Measurements from ENCODE around the gene CDKN2B-AS1. TPM values are rescaled to one million over a fixed set of nuclear protein-coding genes. Genes with fewer than 3 reads are reported as not detected.
"Not testable (repeated sequence)": the region's sequence is repeated elsewhere in the genome, so short reads cannot be mapped to it uniquely, and the experiment has no call there.

CDKN2B-AS1 gene
- total RNA-seq, 1 donor from 2014 or later: 4.2 TPM

DNA sequence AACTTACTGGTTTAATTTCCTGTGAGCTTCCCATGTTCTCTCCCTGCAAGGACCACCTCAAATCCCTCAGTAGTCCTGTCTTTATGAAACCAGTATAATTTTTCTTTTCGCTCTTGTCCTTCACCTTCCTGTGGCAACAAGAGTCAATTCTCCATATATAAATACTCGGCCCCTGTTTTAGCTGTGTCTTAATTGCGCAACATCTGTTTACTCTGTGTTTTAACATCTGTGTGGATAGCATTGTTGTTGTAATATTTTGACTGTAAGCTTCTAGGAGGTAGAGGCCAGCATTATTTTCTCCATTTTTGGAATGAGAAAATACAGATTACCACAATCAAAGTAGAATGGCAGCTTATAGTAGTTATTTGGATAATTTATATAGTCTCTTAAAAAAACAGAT, 44.7 kb downstream of the CDKN2B-AS1 start:
- intact Hi-C loops (cut with micrococcal nuclease): loop anchor here (5.0 kb wide), 1 partner anchor 63 kb away; no protein-coding TSS in a partner anchor

DNA sequence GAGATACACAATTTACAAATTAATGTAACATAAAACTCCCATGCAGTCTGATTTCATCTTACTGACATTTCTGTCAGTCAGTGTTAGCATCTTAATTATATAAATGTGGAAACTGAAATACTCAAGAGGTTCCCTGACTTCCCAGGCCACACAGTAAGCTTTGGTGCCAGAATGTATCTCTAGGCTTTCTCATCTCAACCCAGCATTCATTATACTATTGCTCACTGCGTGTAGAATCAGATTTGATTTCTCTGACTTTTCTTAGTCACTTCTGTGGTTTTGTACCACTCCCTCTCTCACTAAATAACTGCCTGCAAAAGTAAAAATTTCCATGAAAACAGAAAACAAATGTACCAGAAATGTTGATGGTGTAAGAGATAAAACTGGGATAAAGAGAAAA, 46.2 kb downstream of the CDKN2B-AS1 start:
- intact Hi-C loops (cut with micrococcal nuclease): loop anchor here (5.0 kb wide), 1 partner anchor 37 kb away; no protein-coding TSS in a partner anchor

DNA sequence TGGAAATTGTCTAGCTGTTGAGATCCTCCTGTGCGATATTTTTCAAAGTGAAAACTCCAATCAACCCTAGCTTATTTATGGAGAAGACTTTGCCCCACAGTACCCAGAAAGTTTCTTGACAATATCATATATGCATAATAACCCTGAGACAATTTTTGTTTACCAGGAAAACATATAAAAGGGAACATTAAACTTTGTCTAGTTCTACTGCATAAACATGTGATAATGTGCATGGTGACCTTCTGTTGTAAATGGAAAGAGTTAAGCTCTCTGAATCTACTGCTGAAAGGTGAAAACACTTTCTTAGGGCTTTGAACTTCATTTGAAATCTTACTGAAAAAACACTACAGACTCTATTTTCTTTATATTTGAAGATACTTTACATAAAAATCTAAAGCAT, 46.8 kb downstream of the CDKN2B-AS1 start:
- intact Hi-C loops (cut with micrococcal nuclease): loop anchor here (5.0 kb wide), 1 partner anchor 36 kb away; no protein-coding TSS in a partner anchor

DNA sequence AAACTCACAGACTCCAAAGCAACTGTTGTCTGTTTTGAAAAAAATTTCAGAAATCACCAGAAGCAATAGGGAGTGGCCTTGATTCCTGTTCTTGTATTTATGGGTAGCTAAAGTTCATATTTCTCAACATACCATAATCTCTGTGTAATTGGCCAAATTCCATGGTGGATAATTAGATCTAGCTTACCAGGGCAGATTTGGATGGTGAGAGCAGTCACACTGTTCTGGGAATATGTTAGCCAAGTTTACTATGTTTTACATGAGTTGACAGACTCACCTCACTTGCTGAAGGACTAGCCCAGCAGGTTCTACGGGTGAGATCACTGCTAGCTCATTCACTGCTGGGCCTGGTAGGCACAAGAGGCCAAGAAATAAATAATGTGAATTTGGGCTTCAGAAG, 47.2 kb downstream of the CDKN2B-AS1 start:
- intact Hi-C loops (cut with micrococcal nuclease): loop anchor here (5.0 kb wide), 1 partner anchor 36 kb away; no protein-coding TSS in a partner anchor

DNA sequence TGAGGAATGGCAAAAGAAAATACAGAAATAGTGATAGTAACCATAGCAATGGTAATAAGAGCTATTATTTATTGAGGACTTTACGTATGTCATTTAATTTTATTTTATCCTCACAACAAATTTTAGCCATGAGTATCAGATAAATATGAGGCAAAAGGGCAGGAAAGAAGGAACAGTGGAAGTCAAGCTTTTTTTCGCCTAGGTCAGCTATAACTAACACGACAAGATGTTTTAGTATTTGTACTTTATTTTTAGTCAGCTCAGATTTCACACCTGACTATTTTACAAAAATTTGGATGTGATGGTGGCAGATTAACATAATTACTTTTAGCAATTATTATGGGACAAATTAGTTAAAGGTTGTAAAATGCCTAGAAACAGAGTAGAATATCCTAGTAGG, 49.3 kb downstream of the CDKN2B-AS1 start:
- intact Hi-C loops (cut with micrococcal nuclease): loop anchor here (5.0 kb wide), 1 partner anchor 33 kb away; no protein-coding TSS in a partner anchor

DNA sequence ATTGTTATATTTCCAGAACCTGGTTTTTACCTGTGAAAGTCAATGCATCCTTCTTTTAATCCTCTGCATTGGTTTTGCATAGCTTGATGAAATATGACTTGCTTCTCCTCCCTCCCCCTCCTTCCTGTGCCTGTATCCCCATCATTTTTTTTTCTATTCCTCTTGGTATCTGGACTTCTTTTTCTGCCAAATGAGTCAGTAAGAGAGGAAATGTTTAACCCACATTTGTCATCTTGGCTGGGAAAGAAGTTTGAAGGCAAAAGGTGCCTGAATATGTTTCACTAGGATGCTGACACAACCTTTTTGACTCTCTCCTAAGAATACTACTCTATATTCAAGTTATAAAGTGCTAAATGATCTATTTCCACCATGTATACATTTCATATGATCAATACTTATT, 50.0 kb downstream of the CDKN2B-AS1 start:
- intact Hi-C loops (cut with micrococcal nuclease): loop anchor here (5.0 kb wide), 1 partner anchor 33 kb away; no protein-coding TSS in a partner anchor

DNA sequence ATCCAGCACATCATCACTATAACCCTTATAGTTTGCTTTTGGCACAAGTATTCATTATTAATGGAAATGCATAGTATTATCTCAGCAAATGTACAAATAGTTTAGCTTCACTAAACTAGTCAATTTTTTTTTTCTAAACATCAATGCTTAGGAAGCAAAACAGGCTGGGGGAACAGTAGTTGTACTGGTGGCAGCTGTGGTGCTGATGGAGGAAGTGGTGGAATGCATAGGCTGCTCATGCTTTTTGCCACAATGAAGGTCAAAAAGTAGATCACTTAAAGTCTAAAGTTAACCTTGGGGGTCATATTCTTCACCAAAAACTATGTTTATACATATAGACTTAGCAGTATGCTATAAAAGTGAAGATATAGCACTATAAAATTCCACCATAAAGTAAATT, 50.8 kb downstream of the CDKN2B-AS1 start:
- intact Hi-C loops (cut with micrococcal nuclease): no loop called here

DNA sequence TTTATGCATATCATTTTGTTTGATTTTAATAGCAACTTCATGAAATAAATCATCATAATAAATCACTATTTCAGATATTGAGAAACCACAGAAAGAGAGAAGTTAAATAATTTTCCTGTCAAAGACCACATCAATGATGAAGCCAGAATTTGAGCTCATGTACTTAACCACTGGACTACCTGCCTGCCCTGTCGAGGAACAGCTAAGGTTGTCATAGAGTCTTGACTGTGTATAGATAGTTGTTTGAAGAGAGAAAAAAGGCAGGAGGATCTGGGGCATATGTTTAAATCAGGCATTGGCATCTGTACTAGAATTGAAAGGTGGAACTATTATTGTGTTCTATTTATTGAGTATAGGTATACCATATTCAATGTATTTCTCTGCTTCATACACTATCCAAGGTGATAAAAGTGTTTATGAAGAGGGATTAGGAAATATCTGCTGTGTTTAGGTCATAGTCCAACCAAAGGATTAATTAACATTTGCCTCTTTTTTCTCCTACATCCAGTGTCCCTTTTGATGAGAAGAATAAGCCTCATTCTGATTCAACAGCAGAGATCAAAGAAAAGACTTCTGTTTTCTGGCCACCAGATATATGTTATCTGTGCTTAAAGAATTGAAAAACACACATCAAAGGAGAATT, 51.8 kb downstream of the CDKN2B-AS1 start:
- intact Hi-C loops (cut with micrococcal nuclease): no loop called here

DNA sequence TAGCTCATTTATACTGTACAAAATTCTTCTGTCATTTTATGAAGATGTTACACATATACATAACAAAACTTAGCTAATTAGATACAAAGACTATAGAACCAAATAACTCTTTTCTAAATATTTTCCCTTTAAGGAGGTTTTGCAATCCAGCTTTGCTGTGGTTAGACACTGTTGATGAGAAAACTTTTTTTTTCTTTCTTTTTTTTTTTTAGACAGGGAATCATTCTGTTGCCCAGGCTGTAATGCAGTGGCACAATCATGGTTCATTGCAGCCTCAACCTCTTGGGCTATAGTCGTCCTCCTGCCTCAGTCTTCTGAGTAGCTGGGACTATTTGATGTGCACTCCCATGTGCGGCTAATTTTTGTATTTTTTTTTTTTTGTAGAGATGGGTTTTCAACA, 53.0 kb downstream of the CDKN2B-AS1 start:
- intact Hi-C loops (cut with micrococcal nuclease): no loop called here

DNA sequence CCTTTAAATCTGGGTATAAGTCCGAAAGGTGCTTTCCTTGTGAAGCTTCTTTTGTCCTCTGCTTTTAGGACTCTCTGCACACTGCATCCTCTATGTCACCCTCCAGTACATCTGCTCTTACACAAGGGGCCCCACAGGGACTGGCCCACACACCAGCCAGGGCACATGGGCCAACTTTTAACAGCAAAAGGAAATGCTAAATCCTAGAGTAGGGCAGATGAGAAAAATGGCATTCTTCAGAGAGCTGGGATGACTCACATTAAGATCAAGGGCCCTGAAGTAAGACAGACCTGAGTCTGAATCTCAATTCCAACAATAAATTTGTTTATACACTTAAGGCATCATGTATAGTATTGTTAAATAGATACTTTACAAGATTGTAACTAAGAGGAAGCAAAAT, 54.8 kb downstream of the CDKN2B-AS1 start:
- intact Hi-C loops (cut with micrococcal nuclease): no loop called here

DNA sequence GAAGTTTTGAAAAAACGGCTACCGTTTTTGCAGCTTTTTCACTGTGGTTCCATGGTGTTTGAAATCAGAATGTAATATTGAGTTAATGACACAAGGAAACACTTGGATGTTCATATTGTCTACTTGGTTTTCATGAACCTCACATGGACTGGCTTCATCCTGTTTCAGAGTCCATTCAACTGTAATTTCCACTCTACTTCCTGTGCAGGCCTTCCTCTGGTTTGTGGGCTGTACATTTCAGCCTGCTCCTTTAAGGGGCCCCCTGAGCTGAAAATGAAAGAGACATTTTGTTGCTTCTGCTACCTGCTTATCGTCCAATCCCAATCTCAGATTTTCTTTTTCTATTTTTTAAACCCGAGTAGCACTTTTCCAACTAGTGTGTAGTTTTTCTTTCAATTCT, 56.3 kb downstream of the CDKN2B-AS1 start:
- intact Hi-C loops (cut with micrococcal nuclease): loop anchor here (1.0 to 5.0 kb wide), 3 partner anchors 14 to 66 kb away; no protein-coding TSS in a partner anchor

DNA sequence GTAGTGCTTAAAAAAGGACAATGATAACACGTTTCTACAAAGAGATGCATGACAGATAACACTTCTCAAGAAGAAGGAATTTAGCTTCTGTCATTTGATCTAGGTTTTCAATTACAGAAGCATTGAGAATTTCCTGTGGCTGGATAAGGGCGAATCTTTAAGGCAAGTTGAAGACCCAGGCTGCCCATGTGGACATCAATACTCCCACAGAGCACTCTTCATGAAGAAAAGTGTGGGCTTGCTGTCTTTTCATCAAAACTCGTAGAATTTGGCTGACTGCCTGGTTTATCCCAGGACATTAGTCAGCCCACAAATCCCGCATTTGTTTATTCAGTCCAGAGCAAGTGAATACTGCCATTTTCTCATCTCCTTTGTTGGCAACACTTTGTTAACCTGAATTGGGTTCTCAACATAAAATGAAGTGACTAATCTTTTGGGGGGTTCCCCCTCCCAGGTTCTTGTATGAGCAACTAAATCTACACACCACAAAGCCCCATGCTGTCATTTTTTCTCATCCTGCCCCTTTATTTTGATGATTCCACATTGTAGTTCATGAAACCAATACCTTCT, 57.9 kb downstream of the CDKN2B-AS1 start:
- intact Hi-C loops (cut with micrococcal nuclease): loop anchor here (5.0 kb wide), 1 partner anchor 65 kb away; no protein-coding TSS in a partner anchor

DNA sequence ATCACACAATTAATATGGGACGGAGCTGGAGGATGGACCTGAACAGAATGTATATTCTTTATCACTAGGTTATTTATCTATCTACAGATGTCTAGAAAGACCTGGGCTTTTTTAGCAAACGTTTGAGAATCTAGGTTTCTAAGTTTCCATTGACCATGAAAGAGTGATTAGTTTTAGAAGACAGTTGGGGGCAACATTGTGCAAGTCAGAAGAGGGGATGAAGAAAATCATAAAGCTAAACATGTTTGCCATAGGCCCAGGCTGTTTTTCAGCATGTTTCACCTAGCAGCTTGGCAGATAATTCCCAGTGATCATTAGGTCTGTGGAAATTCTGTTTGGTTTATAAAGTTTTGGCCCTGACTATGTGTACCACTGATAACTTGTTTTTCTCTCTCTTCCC, 58.6 kb downstream of the CDKN2B-AS1 start:
- intact Hi-C loops (cut with micrococcal nuclease): loop anchor here (5.0 kb wide), 1 partner anchor 64 kb away; no protein-coding TSS in a partner anchor

DNA sequence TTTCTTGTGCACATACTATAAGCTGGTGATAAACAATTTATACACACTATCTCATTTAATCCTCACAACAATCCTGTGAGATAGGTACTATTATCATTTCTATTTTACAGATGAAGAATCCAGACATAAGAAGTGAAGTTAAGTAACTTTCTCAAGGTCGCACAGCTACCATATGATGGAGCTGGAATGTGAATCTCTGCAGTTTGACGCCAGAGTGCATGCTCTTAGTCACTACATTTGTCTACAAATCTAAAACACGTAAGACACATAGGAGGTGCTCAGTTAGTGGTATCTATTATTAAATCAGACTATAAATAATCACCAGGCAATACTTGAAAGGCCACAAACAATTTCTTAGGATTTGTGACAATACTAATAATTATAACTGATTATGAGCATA, 59.5 kb downstream of the CDKN2B-AS1 start:
- intact Hi-C loops (cut with micrococcal nuclease): loop anchor here (5.0 kb wide), 1 partner anchor 63 kb away; no protein-coding TSS in a partner anchor

DNA sequence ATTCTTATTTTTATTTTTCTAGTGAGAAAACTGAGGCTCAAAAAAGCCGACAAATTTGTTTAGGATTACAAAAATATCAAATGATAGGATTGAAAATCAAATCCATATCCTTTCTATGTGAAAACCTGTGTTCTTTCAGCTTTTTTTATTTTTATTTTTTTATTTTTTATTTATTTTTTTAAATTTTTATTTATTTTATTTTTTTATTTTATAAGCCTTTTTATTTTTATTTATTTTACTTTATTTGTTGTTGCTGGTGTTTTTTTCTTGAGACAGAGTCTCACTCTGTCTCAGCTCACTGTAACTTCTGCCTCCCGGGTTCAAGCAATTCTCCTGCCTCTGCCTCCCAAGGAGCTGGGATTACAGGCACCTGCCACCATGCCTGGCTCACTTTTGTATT, 59.9 kb downstream of the CDKN2B-AS1 start:
- intact Hi-C loops (cut with micrococcal nuclease): loop anchor here (5.0 kb wide), 1 partner anchor 63 kb away; no protein-coding TSS in a partner anchor

DNA sequence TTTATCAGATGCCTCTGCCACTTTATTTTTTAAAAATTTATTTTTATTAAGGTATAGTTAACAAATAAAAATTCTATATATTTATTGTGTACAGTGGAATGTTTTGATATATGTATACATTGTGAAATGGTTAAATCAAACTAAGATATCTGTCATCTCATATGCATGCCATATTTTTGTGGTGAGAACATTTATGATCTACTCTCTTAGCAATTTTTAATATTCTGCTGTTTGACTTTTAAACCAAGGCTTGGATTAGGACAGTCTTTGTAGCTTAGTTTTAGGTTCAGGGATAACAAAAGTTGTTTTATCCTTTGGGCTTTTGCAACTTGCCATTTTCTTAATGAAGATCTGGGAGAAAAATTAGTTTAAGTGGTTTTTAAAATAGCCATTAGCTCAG, 60.5 kb downstream of the CDKN2B-AS1 start:
- intact Hi-C loops (cut with micrococcal nuclease): no loop called here

DNA sequence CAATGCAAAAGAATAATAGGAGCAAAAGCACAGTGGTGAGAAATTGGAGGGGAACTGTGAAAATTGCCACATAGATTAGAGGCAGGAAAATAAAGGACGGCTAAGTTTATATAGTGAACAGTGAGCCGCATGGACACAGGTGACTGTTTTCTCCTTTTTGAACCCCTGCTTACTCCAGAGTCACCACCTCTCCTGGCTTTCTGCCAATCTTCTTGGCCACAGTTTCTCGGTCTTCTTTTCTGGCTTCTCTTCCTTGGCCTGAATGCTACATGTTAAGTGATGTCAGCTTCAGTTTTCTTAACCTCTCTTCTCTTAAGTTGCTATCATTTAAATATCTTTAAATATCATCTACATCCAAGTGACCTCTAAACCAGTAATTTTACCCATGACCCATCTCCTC, 61.8 kb downstream of the CDKN2B-AS1 start:
- intact Hi-C loops (cut with micrococcal nuclease): no loop called here

DNA sequence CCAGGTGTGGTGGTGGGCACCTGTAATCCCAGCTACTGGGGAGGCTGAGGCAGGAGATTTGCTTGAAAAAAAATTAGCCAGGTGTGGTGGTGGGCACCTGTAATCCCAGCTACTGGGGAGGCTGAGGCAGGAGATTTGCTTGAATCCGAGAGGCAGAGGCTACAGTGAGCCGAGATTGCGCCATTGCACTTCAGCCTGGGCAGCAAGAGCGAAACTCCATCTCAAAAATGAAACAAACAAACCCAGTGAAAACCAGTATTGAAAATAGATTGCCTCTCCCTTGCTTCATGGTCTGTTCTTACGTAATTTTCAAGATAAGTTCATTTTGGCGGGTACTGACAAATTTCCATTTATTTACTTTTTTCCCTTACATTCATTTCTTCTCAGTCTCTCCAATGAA, 63.4 kb downstream of the CDKN2B-AS1 start:
- intact Hi-C loops (cut with micrococcal nuclease): not testable (repeated sequence)

DNA sequence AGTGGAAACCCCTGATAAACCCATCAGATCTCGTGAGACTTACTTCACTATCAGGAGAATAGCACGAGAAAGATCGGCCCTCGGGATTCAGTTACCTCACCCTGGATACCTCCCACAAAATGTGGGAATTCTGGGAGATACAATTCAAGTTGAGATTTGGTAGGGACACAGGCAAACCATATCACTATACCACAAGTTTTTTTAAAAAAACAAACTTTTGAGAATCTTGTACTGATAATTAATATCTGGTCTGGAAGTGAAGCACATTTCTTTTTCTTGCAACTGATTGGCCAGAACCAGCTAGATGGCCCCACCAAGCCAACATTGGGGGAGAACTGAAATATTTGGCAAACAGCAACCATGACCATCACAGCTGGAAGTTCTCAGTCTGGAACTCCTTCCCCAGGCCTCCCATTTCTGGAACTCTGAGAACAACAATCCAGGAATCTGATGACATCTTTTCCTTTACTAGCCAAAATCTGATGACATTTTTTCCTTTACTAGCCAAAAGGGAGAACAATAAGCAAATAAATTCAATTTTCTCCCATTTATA, 66.3 kb downstream of the CDKN2B-AS1 start:
- intact Hi-C loops (cut with micrococcal nuclease): no loop called here

DNA sequence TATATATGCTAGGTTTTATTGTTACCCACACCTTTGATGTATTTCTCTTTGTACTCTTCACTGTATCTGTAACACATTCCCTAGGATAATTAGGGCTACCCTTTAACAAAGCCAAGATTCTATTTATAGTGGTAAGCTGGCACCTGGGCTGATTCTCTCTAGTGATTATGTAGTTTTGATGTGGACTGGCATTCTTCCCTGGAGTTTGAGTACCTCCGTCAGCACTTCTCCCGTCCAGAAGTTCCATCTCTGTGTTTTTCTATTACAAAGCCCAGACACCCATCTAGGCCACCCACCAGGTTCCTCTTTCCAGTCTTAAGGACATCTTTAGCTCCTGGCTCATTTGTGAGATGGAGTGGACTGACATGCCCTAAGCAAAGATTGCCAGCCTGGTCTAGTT, 70.4 kb downstream of the CDKN2B-AS1 start:
- intact Hi-C loops (cut with micrococcal nuclease): loop anchor here (1.0 to 5.0 kb wide), 5 partner anchors 8 to 43 kb away; no protein-coding TSS in a partner anchor

DNA sequence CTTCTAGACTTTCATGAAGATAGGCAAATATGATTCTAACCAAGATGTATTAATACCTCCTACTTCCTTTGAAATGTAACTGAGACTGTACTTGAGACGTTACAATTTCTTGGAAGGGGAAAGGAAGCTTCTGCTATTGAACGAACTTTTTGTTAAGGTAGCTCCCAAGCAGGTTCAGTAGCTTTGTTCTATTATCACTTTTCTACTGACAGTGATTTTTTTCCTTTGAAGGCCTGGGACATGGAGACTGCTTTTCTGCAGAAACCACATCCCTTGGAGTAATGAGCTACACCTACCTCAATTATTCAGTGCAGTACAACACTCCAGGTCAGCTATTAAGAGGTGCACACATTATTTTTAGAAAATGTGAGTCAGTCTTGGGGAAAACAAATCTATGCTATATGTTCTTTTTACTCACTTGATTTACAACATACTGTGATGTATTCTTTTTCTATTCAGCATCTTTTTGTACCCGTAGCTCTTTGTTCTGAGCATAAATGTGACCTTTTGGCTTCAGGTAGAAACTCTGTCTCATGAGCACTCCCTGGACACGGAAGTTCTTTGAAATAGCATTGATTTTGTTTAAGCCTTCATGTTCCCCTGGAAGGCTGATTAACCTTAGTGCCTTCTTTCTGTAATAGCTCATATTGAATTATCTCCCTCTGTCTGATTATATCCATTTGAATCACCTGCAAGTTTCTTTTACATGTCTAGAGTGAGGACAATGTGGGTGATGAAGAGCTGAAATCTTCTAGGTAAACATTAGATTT, 71.0 kb downstream of the CDKN2B-AS1 start:
- intact Hi-C loops (cut with micrococcal nuclease): loop anchor here (1.0 to 5.0 kb wide), 5 partner anchors 8 to 43 kb away; no protein-coding TSS in a partner anchor

Data from T-helper 2 cell treated with Interferon-gamma antibody and Interleukin-4, amounts not matched to agents 100 ng/mL and 5 ng/mL, for 36 hours (primary cell).